SH-SY5Y (cell line): Measurements from ENCODE around the gene ZNF552.

Experiments
- GATA2 ChIP-seq: IDR thresholded peaks from 2 replicates; pipeline ENCODE4 v1.6.1; 2011; ENCODE audit warnings: mild to moderate bottlenecking, low read depth, low read length
- GATA3 ChIP-seq: IDR thresholded peaks from 2 replicates; pipeline ENCODE4 v1.6.1; 2011; ENCODE audit warnings: low read depth, mild to moderate bottlenecking, low read length, moderate library complexity

DNA sequence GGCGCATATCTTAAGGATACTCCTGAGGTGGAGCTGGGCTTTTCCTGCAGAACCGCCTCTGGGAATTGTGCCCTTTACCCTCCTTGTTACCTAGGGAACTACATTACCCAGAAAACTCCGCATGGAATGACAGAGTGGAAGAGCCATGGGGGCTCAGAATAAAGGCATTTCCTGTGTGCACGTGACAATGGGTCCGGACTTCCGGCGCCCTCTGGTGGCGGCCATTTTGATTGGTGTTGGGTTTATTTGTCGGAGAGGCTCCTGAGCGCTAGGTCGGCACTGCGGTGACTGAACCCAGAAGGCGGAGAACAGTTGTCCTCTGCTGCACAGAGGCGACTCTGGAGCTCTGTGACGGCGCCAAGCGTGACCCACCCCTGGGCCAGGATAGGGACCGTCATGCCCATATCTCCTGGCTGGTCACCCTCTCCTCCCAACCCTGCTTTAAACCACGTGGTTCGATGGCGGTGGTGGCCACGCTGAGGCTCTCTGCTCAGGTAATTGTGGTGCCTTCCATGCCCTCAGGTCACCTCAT is 15.4 kb upstream of the ZNF552 start, which contains the start of gene ZNF587B:
- no peak for TF ChIP-seq GATA2
- no peak for TF ChIP-seq GATA3
